Measurements from ENCODE around the gene TSHZ3. TPM values are rescaled to one million over a fixed set of nuclear protein-coding genes. Genes with fewer than 3 reads are reported as not detected.

The TSHZ3 gene
- polyA plus RNA-seq, 1 donor from 2014 or later: 2.4 TPM

DNA sequence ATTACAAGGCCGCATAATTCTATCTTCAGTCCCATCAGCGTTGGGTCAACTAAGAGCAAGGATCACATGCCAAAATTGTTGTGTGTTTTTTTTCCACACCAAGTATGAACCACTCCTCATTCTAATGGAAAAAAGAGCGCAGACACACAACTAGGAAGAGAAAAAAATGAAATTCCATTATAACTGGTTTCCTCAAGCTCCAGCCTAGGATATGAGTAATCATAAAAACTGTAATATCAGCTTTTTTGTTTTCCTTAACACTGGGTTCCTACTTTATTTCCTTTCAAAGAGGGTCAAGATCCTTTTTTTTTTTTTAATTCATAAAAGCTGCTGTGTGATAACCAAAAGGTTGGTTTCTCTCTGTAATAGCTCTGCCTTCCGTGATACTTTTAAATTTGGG lies 19.4 kb downstream of the TSHZ3 start:
- Histone ChIP-seq H3K79me2 (replicated peaks; ENCODE audit: insufficient read depth, low read length) (no peaks in the 10 kb centered on the region), H3K9ac (ENCODE audit: low read length) (no peak overlapping the region), H3K4me2 (ENCODE audit: low read length) (no peak overlapping the region)

GRCh38 chr19:31328238-31328637 lies 21.0 kb downstream of the TSHZ3 start:
- Histone ChIP-seq H3K36me3 (ENCODE audit: insufficient read depth, low read length) (no peaks in the 10 kb centered on the region), H3K27me3 (ENCODE audit: insufficient read depth, low read depth, low read length) (no peaks in the 10 kb centered on the region), H3K27ac (ENCODE audit: low read length) (no peak overlapping the region), H2AFZ (ENCODE audit: low read depth, low read length) (no peak overlapping the region), H3F3A (ENCODE audit: insufficient read depth, low read length, poor library complexity, severe bottlenecking) (no peaks in the 10 kb centered on the region), H3K9me2 (ENCODE audit: insufficient read depth, low read length) (no peaks in the 10 kb centered on the region), H3K4me2 (ENCODE audit: low read length) (no peak overlapping the region), H3K9me3 (ENCODE audit: low read length) (no peaks in the 10 kb centered on the region), H3K79me2 (replicated peaks; ENCODE audit: insufficient read depth, low read length) (no peaks in the 10 kb centered on the region), H3K4me3 (ENCODE audit: low read length) (no peak overlapping the region), H4K20me1 (ENCODE audit: insufficient read depth) (no peaks in the 10 kb centered on the region), H3K9ac (ENCODE audit: low read length) (no peak overlapping the region)
- no peak for TF ChIP-seq CTCF (IDR thresholded peaks at IDR 0.05; ENCODE audit: poor library complexity, severe bottlenecking)
- TF ChIP-seq MXI1 (conservative IDR thresholded peaks at IDR 0.05; ENCODE audit: poor library complexity, severe bottlenecking): no peak
- TF ChIP-seq, protein P1, sequence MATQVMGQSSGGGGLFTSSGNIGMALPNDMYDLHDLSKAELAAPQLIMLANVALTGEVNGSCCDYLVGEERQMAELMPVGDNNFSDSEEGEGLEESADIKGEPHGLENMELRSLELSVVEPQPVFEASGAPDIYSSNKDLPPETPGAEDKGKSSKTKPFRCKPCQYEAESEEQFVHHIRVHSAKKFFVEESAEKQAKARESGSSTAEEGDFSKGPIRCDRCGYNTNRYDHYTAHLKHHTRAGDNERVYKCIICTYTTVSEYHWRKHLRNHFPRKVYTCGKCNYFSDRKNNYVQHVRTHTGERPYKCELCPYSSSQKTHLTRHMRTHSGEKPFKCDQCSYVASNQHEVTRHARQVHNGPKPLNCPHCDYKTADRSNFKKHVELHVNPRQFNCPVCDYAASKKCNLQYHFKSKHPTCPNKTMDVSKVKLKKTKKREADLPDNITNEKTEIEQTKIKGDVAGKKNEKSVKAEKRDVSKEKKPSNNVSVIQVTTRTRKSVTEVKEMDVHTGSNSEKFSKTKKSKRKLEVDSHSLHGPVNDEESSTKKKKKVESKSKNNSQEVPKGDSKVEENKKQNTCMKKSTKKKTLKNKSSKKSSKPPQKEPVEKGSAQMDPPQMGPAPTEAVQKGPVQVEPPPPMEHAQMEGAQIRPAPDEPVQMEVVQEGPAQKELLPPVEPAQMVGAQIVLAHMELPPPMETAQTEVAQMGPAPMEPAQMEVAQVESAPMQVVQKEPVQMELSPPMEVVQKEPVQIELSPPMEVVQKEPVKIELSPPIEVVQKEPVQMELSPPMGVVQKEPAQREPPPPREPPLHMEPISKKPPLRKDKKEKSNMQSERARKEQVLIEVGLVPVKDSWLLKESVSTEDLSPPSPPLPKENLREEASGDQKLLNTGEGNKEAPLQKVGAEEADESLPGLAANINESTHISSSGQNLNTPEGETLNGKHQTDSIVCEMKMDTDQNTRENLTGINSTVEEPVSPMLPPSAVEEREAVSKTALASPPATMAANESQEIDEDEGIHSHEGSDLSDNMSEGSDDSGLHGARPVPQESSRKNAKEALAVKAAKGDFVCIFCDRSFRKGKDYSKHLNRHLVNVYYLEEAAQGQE (IDR thresholded peaks at IDR 0.05; ENCODE audit: borderline replicate concordance): no peak
- TF ChIP-seq EP300 (conservative IDR thresholded peaks at IDR 0.05; ENCODE audit: poor library complexity, severe bottlenecking): no peak
- TF ChIP-seq SMC3 (conservative IDR thresholded peaks at IDR 0.05; ENCODE audit: poor library complexity): no peak
- no peak for TF ChIP-seq EZH2 (IDR thresholded peaks at IDR 0.05; ENCODE audit: borderline replicate concordance, insufficient read depth, low read length, poor library complexity, severe bottlenecking)
- no peak for TF ChIP-seq POLR2AphosphoS5 (IDR thresholded peaks at IDR 0.05)
- no peak for TF ChIP-seq TAF1 (IDR thresholded peaks at IDR 0.05; ENCODE audit: low read depth)
- TF ChIP-seq RAD21 (conservative IDR thresholded peaks at IDR 0.05): no peak

More for the DNA sequence above, 19.4 kb downstream of the TSHZ3 start:
- no peak overlapping the region for H3K4me3 ChIP-seq (ENCODE audit: low read length)
- no peak for TF ChIP-seq TAF1 (IDR thresholded peaks at IDR 0.05; ENCODE audit: low read depth)
- TF ChIP-seq EP300 (conservative IDR thresholded peaks at IDR 0.05; ENCODE audit: poor library complexity, severe bottlenecking): no peak
- TF ChIP-seq CTCF (IDR thresholded peaks at IDR 0.05; ENCODE audit: poor library complexity, severe bottlenecking): no peak
- no peak for TF ChIP-seq POLR2AphosphoS5 (IDR thresholded peaks at IDR 0.05)
- TF ChIP-seq MXI1 (conservative IDR thresholded peaks at IDR 0.05; ENCODE audit: poor library complexity, severe bottlenecking): no peak
- no peak for TF ChIP-seq SMC3 (conservative IDR thresholded peaks at IDR 0.05; ENCODE audit: poor library complexity)
- TF ChIP-seq, protein P1 (IDR thresholded peaks at IDR 0.05; ENCODE audit: borderline replicate concordance): no peak
- TF ChIP-seq EZH2 (IDR thresholded peaks at IDR 0.05; ENCODE audit: borderline replicate concordance, insufficient read depth, low read length, poor library complexity, severe bottlenecking): no peak
- no peak for TF ChIP-seq RAD21 (conservative IDR thresholded peaks at IDR 0.05)
- H3K9me2 ChIP-seq (ENCODE audit: insufficient read depth, low read length): no peaks in the 10 kb centered on the region
- no peak overlapping the region for H3K27ac ChIP-seq (ENCODE audit: low read length)
- H3F3A ChIP-seq (ENCODE audit: insufficient read depth, low read length, poor library complexity, severe bottlenecking): no peaks in the 10 kb centered on the region
- H3K36me3 ChIP-seq (ENCODE audit: insufficient read depth, low read length): no peaks in the 10 kb centered on the region
- H3K27me3 ChIP-seq (ENCODE audit: insufficient read depth, low read depth, low read length): no peaks in the 10 kb centered on the region
- H2AFZ ChIP-seq (ENCODE audit: low read depth, low read length): no peak overlapping the region
- no peaks in the 10 kb centered on the region for H3K9me3 ChIP-seq (ENCODE audit: low read length)
- H4K20me1 ChIP-seq (ENCODE audit: insufficient read depth): no peaks in the 10 kb centered on the region
